GM23338 (cell line): ENCODE measurements around the gene DFFB. TPM values are rescaled to one million over a fixed set of nuclear protein-coding genes. Genes with fewer than 3 reads are reported as not detected.

Source experiments
- JUNB ChIP-seq: IDR thresholded peaks from one replicate; pipeline ENCODE4 v1.6.1; 2016; ENCODE audit warnings: antibody characterized with exemption; ENCODE audit not compliant: unreplicated experiment
- NANOG ChIP-seq: IDR thresholded peaks from 2 replicates; pipeline ENCODE4 v1.6.1; 2016; ENCODE audit warnings: antibody characterized with exemption, borderline replicate concordance
- POLR2AphosphoS5 ChIP-seq: IDR thresholded peaks from 2 replicates; pipeline ENCODE4 v1.6.1; 2016; ENCODE audit warnings: antibody characterized with exemption, low read depth
- STAT1 ChIP-seq: IDR thresholded peaks from one replicate; pipeline ENCODE4 v1.6.1; 2016; ENCODE audit warnings: antibody characterized with exemption; ENCODE audit not compliant: unreplicated experiment
- ZNF114 ChIP-seq: fragments of 250-450 bp; sonication (Bioruptor Pico); IDR thresholded peaks from 2 replicates; pipeline ENCODE4 v1.5.0; 2020; ENCODE audit warnings: mild to moderate bottlenecking, moderate library complexity
- polyA plus RNA-seq: library from polyadenylated mRNA; unstranded; fragments of >200 nt; fragmentation: Nextera tagmentation; extraction: Ambion mirVana; gene quantifications from 2 replicates; pipeline ENCODE4 v1.2.1, GENCODE V29; 2016
- total RNA-seq: library from RNA; depleted of rRNA; stranded (reverse); fragments of >200 nt; shearing (Covaris generic); gene quantifications from 2 replicates; pipeline ENCODE4 v1.2.3, GENCODE V29; 2014; rRNA removed
- TF ChIP-seq, protein P1 (sequence below), 2 experiments: fragments of 200-600 bp in 1 of 2; sonication (generic) in 1 of 2; conservative IDR thresholded peaks; 2 replicates each; pipeline versions ENCODE4 v1.5.1 to v1.6.1; 2016 to 2017; ENCODE audit warnings: antibody characterized with exemption in 2 of 2, low read depth in 2 of 2, mild to moderate bottlenecking in 2 of 2, moderate library complexity in 1 of 2
- TF ChIP-seq, protein P2 (sequence below): IDR thresholded peaks from one replicate; pipeline ENCODE4 v1.6.1; 2018; ENCODE audit warnings: antibody characterized with exemption; ENCODE audit not compliant: unreplicated experiment
- TF ChIP-seq, protein P3 (sequence below): IDR thresholded peaks from 2 replicates; pipeline ENCODE4 v1.6.1; 2016; ENCODE audit warnings: antibody characterized with exemption

Gene DFFB
- total and polyA plus RNA-seq, 2 experiments from 2014 or later: 6.5 to 18.1 TPM

DNA sequence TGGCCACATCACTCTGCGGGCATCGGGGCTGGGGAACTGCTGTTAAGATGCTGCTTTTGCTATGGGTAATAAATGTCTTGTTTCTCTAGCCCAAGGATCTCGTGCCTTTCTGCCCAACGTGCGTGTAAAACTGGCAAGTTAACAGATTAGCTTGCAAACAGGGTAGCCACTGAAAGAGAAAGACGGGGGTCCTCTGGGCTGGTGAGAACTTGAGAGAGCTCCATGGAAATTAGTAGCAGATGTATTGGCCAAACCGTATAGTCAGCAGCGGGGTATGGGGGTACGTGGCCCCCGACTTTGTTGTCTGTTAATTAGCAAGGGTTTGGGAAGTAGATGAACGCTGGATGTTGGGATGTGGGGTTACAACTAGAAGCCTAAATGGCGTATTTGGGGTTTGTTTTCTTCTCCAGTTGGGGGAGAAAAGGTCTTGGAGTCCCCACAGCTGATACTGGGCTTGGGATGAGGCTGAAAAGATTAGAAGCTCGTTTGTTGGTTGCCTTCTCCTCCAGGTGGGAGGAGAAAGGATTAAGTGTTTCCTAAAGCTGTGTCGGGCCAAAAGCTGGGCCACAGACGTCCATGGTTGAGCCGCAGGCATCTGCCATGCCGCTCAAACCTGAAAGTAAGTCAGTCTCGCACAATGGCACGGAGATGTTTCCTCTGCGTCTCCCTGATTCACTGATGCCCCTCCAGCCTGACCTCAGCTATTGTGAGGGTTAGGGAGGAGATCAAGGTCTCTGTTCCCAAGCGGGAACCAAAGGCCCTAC is 75.1 kb downstream of the DFFB start (continued):
- TF ChIP-seq, protein P1, sequence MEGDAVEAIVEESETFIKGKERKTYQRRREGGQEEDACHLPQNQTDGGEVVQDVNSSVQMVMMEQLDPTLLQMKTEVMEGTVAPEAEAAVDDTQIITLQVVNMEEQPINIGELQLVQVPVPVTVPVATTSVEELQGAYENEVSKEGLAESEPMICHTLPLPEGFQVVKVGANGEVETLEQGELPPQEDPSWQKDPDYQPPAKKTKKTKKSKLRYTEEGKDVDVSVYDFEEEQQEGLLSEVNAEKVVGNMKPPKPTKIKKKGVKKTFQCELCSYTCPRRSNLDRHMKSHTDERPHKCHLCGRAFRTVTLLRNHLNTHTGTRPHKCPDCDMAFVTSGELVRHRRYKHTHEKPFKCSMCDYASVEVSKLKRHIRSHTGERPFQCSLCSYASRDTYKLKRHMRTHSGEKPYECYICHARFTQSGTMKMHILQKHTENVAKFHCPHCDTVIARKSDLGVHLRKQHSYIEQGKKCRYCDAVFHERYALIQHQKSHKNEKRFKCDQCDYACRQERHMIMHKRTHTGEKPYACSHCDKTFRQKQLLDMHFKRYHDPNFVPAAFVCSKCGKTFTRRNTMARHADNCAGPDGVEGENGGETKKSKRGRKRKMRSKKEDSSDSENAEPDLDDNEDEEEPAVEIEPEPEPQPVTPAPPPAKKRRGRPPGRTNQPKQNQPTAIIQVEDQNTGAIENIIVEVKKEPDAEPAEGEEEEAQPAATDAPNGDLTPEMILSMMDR (conservative IDR thresholded peaks at IDR 0.05; ENCODE audit: low read depth in 2 of 2): no peak
- no peak for TF ChIP-seq ZNF114 (CRISPR knock-in tag)
- TF ChIP-seq STAT1: no peak
- TF ChIP-seq NANOG: no peak
- TF ChIP-seq, protein P2, sequence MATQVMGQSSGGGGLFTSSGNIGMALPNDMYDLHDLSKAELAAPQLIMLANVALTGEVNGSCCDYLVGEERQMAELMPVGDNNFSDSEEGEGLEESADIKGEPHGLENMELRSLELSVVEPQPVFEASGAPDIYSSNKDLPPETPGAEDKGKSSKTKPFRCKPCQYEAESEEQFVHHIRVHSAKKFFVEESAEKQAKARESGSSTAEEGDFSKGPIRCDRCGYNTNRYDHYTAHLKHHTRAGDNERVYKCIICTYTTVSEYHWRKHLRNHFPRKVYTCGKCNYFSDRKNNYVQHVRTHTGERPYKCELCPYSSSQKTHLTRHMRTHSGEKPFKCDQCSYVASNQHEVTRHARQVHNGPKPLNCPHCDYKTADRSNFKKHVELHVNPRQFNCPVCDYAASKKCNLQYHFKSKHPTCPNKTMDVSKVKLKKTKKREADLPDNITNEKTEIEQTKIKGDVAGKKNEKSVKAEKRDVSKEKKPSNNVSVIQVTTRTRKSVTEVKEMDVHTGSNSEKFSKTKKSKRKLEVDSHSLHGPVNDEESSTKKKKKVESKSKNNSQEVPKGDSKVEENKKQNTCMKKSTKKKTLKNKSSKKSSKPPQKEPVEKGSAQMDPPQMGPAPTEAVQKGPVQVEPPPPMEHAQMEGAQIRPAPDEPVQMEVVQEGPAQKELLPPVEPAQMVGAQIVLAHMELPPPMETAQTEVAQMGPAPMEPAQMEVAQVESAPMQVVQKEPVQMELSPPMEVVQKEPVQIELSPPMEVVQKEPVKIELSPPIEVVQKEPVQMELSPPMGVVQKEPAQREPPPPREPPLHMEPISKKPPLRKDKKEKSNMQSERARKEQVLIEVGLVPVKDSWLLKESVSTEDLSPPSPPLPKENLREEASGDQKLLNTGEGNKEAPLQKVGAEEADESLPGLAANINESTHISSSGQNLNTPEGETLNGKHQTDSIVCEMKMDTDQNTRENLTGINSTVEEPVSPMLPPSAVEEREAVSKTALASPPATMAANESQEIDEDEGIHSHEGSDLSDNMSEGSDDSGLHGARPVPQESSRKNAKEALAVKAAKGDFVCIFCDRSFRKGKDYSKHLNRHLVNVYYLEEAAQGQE: no peak
- no peak for TF ChIP-seq JUNB
- no peak for TF ChIP-seq POLR2AphosphoS5
- TF ChIP-seq, protein P3, sequence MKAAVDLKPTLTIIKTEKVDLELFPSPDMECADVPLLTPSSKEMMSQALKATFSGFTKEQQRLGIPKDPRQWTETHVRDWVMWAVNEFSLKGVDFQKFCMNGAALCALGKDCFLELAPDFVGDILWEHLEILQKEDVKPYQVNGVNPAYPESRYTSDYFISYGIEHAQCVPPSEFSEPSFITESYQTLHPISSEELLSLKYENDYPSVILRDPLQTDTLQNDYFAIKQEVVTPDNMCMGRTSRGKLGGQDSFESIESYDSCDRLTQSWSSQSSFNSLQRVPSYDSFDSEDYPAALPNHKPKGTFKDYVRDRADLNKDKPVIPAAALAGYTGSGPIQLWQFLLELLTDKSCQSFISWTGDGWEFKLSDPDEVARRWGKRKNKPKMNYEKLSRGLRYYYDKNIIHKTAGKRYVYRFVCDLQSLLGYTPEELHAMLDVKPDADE: no peak

Other genes with a start within 250 kb of the DFFB start
- gene MEGF6, start 246.0 kb upstream of the DFFB start, total RNA-seq: 15.4 and 21.4 TPM in 2 replicates
- 4.0 and 4.7 TPM in 2 replicates for gene MEGF6, start 246.0 kb upstream of the DFFB start, polyA plus RNA-seq
- 20.3 and 24.4 TPM in 2 replicates for gene TPRG1L, start 232.5 kb upstream of the DFFB start, total RNA-seq
- 6.2 and 6.6 TPM in 2 replicates for gene TPRG1L, start 232.5 kb upstream of the DFFB start, polyA plus RNA-seq
- gene WRAP73, start 207.4 kb upstream of the DFFB start, total RNA-seq: 40.8 and 43.3 TPM in 2 replicates
- gene WRAP73, start 207.4 kb upstream of the DFFB start, polyA plus RNA-seq: 22.6 and 24.4 TPM in 2 replicates
- 1.8 and 3.4 TPM in 2 replicates for gene TP73, start 205.0 kb upstream of the DFFB start, total RNA-seq
- gene TP73, start 205.0 kb upstream of the DFFB start, polyA plus RNA-seq: 1.4 and 1.8 TPM in 2 replicates
- gene CCDC27, start 105.0 kb upstream of the DFFB start, total RNA-seq: 0.45 TPM in 1 of 2 replicates, not detected in the other
- 0.18 TPM in 1 of 2 replicates, not detected in the other for gene CCDC27, start 105.0 kb upstream of the DFFB start, polyA plus RNA-seq
- gene SMIM1, start 84.7 kb upstream of the DFFB start, total RNA-seq: 3.2 TPM in 1 of 2 replicates, not detected in the other
- gene SMIM1, start 84.7 kb upstream of the DFFB start, polyA plus RNA-seq: 7.2 and 12.0 TPM in 2 replicates
- 75.7 and 76.8 TPM in 2 replicates for gene LRRC47, start 61.0 kb upstream of the DFFB start, total RNA-seq
- gene LRRC47, start 61.0 kb upstream of the DFFB start, polyA plus RNA-seq: 15.8 and 17.2 TPM in 2 replicates
- 17.7 and 32.2 TPM in 2 replicates for gene CEP104, start 265 bp upstream of the DFFB start, total RNA-seq
- 20.5 and 21.1 TPM in 2 replicates for gene CEP104, start 265 bp upstream of the DFFB start, polyA plus RNA-seq
- gene C1orf174, start 42.8 kb downstream of the DFFB start, total RNA-seq: 28.7 and 30.8 TPM in 2 replicates
- gene C1orf174, start 42.8 kb downstream of the DFFB start, polyA plus RNA-seq: 26.3 and 28.5 TPM in 2 replicates